OCI-LY3 (cell line): Measurements from ENCODE around the gene NCR2.

Experiments used
- H2AFZ ChIP-seq: fragments of 200-600, 300-600 bp; shearing (Covaris generic); 2 replicates; pipeline ENCODE4 v1.6.0; 2014; ENCODE audit warnings: antibody characterized with exemption, low read depth, low read length
- H3K27ac ChIP-seq: fragments of 200-600, 300-600 bp; sonication (generic); 2 replicates; pipeline ENCODE4 v1.5.1; 2014; ENCODE audit warnings: mild to moderate bottlenecking, low read length, moderate library complexity, mixed read lengths
- H3K27me3 ChIP-seq: fragments of 200-600, 300-600 bp; sonication (generic); 2 replicates; pipeline ENCODE4 v1.6.1; 2014; ENCODE audit warnings: low read depth, low read length, mixed read lengths
- H3K36me3 ChIP-seq: fragments of 200-600, 300-600 bp; sonication (generic); replicated peaks from 2 replicates; pipeline ENCODE3; 2014; ENCODE audit warnings: low read depth, low read length, mixed read lengths
- H3K4me1 ChIP-seq: fragments of 300-600, 200-600 bp; sonication (generic); 2 replicates; pipeline ENCODE4 v1.6.1; 2014; ENCODE audit warnings: low read length, mixed read lengths
- H3K4me2 ChIP-seq: fragments of 200-600, 300-600 bp; sonication (generic); 2 replicates; pipeline ENCODE4 v1.6.1; 2014; ENCODE audit warnings: low read length, mixed read lengths
- H3K4me3 ChIP-seq: fragments of 300-600, 200-600 bp; sonication (generic); 2 replicates; pipeline ENCODE4 v1.5.1; 2014; ENCODE audit warnings: antibody characterized with exemption, mild to moderate bottlenecking, low read length, moderate library complexity
- H3K79me2 ChIP-seq: fragments of 300-600, 200-600 bp; shearing (Covaris generic); 2 replicates; pipeline ENCODE4 v1.6.1; 2014; ENCODE audit warnings: mild to moderate bottlenecking, low read length, mixed read lengths
- H3K9ac ChIP-seq: fragments of 300-600, 200-600 bp; shearing (Covaris generic); 2 replicates; pipeline ENCODE4 v1.6.0; 2014; ENCODE audit warnings: mild to moderate bottlenecking, low read length, moderate library complexity
- H3K9me3 ChIP-seq: fragments of 200-600, 300-600 bp; shearing (Covaris generic); 2 replicates; pipeline ENCODE4 v1.6.1; 2014; ENCODE audit warnings: low read length, mixed read lengths; ENCODE audit not compliant: insufficient read depth
- H4K20me1 ChIP-seq: fragments of 200-600, 300-600 bp; sonication (generic); 2 replicates; pipeline ENCODE4 v1.6.1; 2016; ENCODE audit warnings: low read length, mixed read lengths; ENCODE audit not compliant: insufficient read depth
- CTCF ChIP-seq: fragments of 200-600, 300-600 bp; sonication (generic); IDR thresholded peaks from 2 replicates; pipeline ENCODE4 v1.5.1; 2014; ENCODE audit warnings: antibody characterized with exemption, low read length, low read depth
- EZH2phosphoT487 ChIP-seq: fragments of 200-600 bp; shearing (Covaris generic); IDR thresholded peaks from 2 replicates; pipeline ENCODE4 v1.6.1; 2018; ENCODE audit warnings: antibody characterized with exemption, mixed run types, low read depth

The NCR2 gene

GRCh38 chr6:41336824-41337223 lies 1.4 kb downstream of the NCR2 start:
- Histone ChIP-seq H3K27ac (no peak overlapping the region), H3K27me3 (peaks cover 16% of the 10 kb centered on the region; the same call in 1 of the 2 replicates), H3K4me2 (no peak overlapping the region), H2AFZ (no peak overlapping the region), H3K4me1 (peaks cover 31% of the 10 kb centered on the region), H4K20me1 (no peaks in the 10 kb centered on the region), H3K9ac (no peak overlapping the region), H3K36me3 (no peaks in the 10 kb centered on the region), H3K4me3 (no peak overlapping the region), H3K79me2 (no peaks in the 10 kb centered on the region), H3K9me3 (no peaks in the 10 kb centered on the region)
- TF ChIP-seq EZH2phosphoT487 (no peak), CTCF (no peak)

GRCh38 chr6:41337709-41338108 lies 2.3 kb downstream of the NCR2 start:
- H3K27me3 ChIP-seq, result peaks cover 16% of the 10 kb centered on the region; the same call in 1 of the 2 replicates
- peaks cover 29% of the 10 kb centered on the region for H3K4me1 ChIP-seq
- H3K36me3 ChIP-seq, result no peaks in the 10 kb centered on the region
- H3K9me3 ChIP-seq, result no peaks in the 10 kb centered on the region
- H3K9ac ChIP-seq, result no peak overlapping the region
- no peaks in the 10 kb centered on the region for H4K20me1 ChIP-seq
- no peak overlapping the region for H3K27ac ChIP-seq
- no peak for TF ChIP-seq CTCF
- TF ChIP-seq EZH2phosphoT487, result no peak
- no peak overlapping the region for H2AFZ ChIP-seq
- no peak overlapping the region for H3K4me3 ChIP-seq
- no peaks in the 10 kb centered on the region for H3K79me2 ChIP-seq
- H3K4me2 ChIP-seq, result no peak overlapping the region

GRCh38 chr6:41338659-41339058 lies 3.3 kb downstream of the NCR2 start:
- Histone ChIP-seq H3K9me3 (no peaks in the 10 kb centered on the region), H3K36me3 (no peaks in the 10 kb centered on the region), H3K27me3 (peaks cover 16% of the 10 kb centered on the region; the same call in 1 of the 2 replicates), H3K4me1 (peaks cover 24% of the 10 kb centered on the region), H3K27ac (no peak overlapping the region), H3K4me2 (no peak overlapping the region), H3K9ac (no peak overlapping the region), H3K79me2 (no peaks in the 10 kb centered on the region), H4K20me1 (no peaks in the 10 kb centered on the region), H2AFZ (no peak overlapping the region), H3K4me3 (no peak overlapping the region)
- no peak for TF ChIP-seq CTCF
- TF ChIP-seq EZH2phosphoT487, result no peak

GRCh38 chr6:41341580-41341979 lies 6.2 kb downstream of the NCR2 start:
- Histone ChIP-seq H3K9ac (no peak overlapping the region), H3K9me3 (no peaks in the 10 kb centered on the region), H3K4me1 (peaks cover 9% of the 10 kb centered on the region), H4K20me1 (no peaks in the 10 kb centered on the region), H3K27ac (no peak overlapping the region), H3K4me3 (no peak overlapping the region), H3K4me2 (no peak overlapping the region), H3K27me3 (peaks cover 22% of the 10 kb centered on the region; the same call in 1 of the 2 replicates), H3K36me3 (no peaks in the 10 kb centered on the region), H3K79me2 (no peaks in the 10 kb centered on the region), H2AFZ (no peak overlapping the region)
- TF ChIP-seq EZH2phosphoT487, result no peak
- no peak for TF ChIP-seq CTCF
